GM12873 (cell line): Measurements from ENCODE around the gene RNFT2.

ENCODE experiments used
- TF ChIP-seq, protein P1 (sequence below): IDR thresholded peaks from 2 replicates; pipeline ENCODE4 v1.5.1; 2012; ENCODE audit warnings: low read depth, mild to moderate bottlenecking, moderate library complexity, low read length, control low read depth; ENCODE audit not compliant: insufficient read depth; ENCODE audit errors: missing control alignments

RNFT2 gene

GRCh38 chr12:116882742-116883141 is 144.6 kb downstream of the RNFT2 start:
- TF ChIP-seq, protein P1, sequence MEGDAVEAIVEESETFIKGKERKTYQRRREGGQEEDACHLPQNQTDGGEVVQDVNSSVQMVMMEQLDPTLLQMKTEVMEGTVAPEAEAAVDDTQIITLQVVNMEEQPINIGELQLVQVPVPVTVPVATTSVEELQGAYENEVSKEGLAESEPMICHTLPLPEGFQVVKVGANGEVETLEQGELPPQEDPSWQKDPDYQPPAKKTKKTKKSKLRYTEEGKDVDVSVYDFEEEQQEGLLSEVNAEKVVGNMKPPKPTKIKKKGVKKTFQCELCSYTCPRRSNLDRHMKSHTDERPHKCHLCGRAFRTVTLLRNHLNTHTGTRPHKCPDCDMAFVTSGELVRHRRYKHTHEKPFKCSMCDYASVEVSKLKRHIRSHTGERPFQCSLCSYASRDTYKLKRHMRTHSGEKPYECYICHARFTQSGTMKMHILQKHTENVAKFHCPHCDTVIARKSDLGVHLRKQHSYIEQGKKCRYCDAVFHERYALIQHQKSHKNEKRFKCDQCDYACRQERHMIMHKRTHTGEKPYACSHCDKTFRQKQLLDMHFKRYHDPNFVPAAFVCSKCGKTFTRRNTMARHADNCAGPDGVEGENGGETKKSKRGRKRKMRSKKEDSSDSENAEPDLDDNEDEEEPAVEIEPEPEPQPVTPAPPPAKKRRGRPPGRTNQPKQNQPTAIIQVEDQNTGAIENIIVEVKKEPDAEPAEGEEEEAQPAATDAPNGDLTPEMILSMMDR: peak; percentile 2

DNA sequence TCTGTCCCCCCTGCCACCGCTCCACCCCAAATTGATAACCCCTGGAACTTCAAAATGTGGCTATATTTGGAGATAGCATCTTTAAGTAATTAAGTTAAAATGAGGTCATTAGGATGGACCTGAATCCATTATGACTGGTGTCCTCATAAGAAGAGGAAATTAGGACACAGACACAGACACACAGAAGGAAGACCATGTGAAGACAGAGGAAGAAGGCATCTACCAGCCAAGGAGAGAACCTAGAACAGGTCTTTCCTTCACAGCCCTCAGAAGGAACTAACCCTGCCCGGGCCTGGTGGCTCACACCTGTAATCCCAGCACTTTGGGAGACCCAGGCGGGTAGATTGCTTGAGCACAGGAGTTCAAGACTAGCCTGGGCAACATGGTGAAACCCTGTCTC is 146.8 kb downstream of the RNFT2 start:
- TF ChIP-seq, protein P1: no peak

- TF ChIP-seq, protein P1: no peak
These were observed 147.4 kb downstream of the RNFT2 start for GRCh38 chr12:116885491-116885890.

- TF ChIP-seq, protein P1: no peak
These were observed 149.1 kb downstream of the RNFT2 start for GRCh38 chr12:116887244-116887643.

GRCh38 chr12:116887897-116888296 is 149.8 kb downstream of the RNFT2 start:
- TF ChIP-seq, protein P1: no peak

GRCh38 chr12:116890330-116890729 is 152.2 kb downstream of the RNFT2 start:
- TF ChIP-seq, protein P1: no peak

- TF ChIP-seq, protein P1: no peak
These were observed 152.9 kb downstream of the RNFT2 start for GRCh38 chr12:116891019-116891418.
